ENCODE measurements around the gene LRRC70.

Gene LRRC70

GRCh38 chr5:62575066-62575465, 3.6 kb upstream of the LRRC70 start:
- no peak for DNase-seq (ENCODE audit: low read depth in 3 of 3, low spot score in 1 of 3)

DNA sequence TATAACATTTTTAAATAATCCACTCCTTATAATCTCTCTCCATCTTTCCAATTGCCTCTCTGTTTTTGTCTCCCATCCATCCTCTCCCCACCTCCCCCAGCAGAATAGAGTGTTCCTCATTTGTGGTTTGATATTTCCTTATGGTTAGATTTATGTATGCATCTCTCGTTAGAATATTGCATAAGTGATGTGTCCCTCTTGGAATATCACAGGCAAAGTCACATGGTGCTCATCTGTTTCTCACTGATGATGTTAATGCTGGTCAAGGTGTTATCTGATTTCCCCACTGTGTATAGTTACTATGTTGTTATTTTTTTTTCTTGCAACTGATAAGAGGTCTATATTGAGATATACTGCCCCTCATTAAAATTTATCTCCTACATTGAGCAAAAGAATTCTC, 3.1 kb upstream of the LRRC70 start:
- DNase-seq (ENCODE audit: low read depth in 3 of 3, low spot score in 1 of 3) = no peak

DNA sequence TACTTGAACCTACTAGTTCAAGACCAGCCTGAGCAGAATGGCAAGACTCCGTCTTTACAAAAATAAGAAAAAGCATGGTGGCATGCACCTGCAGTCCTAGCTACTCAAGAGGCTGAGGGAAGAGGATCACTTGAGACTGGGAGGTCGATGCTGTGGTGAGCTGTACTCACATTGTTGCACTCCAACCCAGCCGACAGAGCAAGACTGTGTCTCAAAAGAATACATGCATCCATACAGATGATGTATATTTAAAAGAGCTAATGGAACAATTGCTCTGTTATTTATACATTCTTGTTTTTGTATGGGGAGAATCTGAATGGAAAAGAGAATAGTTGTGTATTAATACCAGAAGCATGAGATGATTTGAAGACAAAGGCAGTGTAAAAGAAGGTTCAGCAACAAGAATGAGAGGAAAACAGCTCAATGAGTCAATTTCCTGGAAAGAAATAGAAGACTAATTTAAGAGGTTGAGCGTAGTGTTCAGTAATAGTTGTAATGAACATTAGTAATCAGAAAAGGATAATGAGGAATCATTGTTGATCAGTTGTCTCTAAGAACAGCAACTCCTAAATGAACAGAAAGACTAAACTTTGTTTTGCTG, 1.9 kb upstream of the LRRC70 start:
- DNase-seq (ENCODE audit: low read depth in 3 of 3, low spot score in 1 of 3) = no peak

DNA sequence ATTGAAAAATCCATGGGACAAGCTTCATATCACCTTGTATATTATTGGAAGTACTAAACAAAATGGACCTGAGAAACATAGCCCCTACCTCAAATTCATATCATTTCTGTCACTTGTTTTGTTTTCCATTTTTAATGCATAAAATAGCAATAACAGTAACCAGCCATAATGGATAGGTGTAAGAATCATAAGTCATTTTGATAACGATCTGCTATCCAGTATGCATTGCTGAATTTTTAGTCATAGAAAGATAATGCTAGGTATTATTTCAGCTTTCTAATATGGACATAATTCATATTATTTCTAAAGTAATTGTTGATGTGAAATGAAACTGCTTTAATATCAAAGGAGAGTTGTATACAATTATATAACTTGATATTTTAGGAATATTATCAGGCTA, 1.1 kb upstream of the LRRC70 start:
- DNase-seq (ENCODE audit: low read depth in 3 of 3, low spot score in 1 of 3) = no peak

DNA sequence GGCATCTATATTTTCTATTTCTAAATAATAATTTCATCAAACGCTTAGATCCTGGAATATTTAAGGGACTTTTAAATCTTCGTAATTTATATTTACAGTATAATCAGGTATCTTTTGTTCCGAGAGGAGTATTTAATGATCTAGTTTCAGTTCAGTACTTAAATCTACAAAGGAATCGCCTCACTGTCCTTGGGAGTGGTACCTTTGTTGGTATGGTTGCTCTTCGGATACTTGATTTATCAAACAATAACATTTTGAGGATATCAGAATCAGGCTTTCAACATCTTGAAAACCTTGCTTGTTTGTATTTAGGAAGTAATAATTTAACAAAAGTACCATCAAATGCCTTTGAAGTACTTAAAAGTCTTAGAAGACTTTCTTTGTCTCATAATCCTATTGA, 1.1 kb downstream of the LRRC70 start:
- DNase-seq (ENCODE audit: low read depth in 3 of 3, low spot score in 1 of 3) = no peak

- DNase-seq (ENCODE audit: low read depth in 3 of 3, low spot score in 1 of 3) = no peak
These were observed 3.4 kb downstream of the LRRC70 start for GRCh38 chr5:62581836-62582597.

- DNase-seq (ENCODE audit: low read depth in 3 of 3, low spot score in 1 of 3) = no peak
These were observed 5.8 kb downstream of the LRRC70 start for GRCh38 chr5:62584391-62584790.

GRCh38 chr5:62585306-62585705, 6.7 kb downstream of the LRRC70 start:
- DNase-seq (ENCODE audit: low read depth in 3 of 3, low spot score in 1 of 3) = no peak

DNA sequence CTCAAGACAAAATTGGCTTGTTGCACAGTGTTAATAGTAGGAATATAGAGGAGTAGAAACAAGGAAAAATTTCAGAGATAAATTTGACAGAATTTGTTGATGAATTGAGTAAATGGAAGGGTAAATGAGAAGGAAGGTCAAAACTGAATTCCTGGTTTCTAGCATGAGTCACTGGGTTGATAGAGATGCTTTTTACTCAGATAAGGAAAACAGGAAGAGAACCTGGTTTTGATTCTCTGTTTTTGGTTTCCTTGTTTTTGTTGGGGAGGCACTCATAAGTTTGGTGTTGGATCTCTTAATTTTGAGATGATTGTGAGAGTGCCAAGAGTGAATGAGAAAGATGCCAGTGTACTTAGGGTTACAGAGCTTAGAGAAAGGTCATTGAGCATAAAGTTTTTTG, 7.1 kb downstream of the LRRC70 start:
- no peak for DNase-seq (ENCODE audit: low read depth in 3 of 3, low spot score in 1 of 3)

DNA sequence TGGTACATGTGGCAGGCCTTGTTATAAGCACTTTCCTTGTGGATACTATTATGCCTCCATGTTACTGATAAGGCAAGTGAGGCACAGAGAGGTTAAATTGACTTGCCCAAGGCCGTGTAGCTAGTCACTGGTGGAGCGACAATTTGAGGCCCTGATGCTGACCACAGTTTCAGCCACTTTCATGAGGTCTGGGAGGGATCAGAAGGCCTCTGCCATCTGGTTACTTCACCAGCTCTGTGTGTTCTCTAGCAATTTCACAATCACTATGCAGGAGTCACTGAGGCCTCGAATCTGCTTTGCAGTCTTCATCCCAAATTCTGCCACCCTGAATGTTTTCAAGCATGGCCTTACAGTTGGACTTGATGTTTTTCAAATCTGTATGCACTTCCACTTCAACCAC, 9.1 kb downstream of the LRRC70 start:
- DNase-seq (ENCODE audit: low read depth in 3 of 3, low spot score in 1 of 3) = no peak

DNA sequence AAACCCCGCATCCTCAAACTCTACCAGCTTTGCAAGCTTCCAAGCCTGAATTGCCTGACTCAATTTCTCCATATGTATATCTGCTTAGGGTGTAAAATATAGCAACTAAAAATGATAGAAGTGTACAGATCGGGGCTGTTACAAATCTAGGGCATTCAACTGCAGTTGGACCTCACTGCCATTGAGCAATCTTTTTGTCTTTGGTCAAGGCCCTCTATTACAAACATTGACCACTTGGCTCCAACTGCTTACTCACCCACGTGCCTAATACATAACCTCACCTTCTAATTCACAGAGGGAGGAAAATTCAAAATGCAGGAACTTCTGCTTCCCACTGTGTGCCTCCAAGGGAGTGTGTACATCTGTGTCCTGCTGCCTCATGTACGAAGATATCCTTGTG, 10.0 kb downstream of the LRRC70 start:
- no peak for DNase-seq (ENCODE audit: low read depth in 3 of 3, low spot score in 1 of 3)

- DNase-seq (ENCODE audit: low read depth in 3 of 3, low spot score in 1 of 3) = no peak
These were observed 10.9 kb downstream of the LRRC70 start for GRCh38 chr5:62589504-62589903.

GRCh38 chr5:62590387-62590786, 11.8 kb downstream of the LRRC70 start:
- no peak for DNase-seq (ENCODE audit: low read depth in 3 of 3, low spot score in 1 of 3)

DNA sequence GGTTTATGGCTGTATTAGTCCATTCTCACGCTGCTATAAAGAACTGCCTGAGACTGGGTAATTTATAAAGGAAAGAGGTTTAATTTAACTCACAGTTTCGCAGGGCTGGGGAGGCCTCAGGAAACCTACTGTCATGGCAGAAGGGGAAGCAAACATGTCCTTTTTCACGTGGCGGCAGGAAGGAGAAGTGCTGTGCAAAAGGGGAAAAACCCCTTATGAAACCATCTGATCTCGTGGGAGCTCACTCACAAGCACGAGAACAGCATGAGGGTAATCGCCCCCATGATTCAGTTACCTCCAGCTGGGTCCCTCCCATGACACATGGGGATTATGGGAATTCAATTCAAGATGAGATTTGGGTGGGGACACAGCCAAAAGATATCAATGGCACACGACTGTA, 13.9 kb downstream of the LRRC70 start:
- DNase-seq (ENCODE audit: low read depth in 3 of 3, low spot score in 1 of 3) = no peak

- no peak for DNase-seq (ENCODE audit: low read depth in 3 of 3, low spot score in 1 of 3)
These were observed 14.7 kb downstream of the LRRC70 start for GRCh38 chr5:62593331-62593730.

DNA sequence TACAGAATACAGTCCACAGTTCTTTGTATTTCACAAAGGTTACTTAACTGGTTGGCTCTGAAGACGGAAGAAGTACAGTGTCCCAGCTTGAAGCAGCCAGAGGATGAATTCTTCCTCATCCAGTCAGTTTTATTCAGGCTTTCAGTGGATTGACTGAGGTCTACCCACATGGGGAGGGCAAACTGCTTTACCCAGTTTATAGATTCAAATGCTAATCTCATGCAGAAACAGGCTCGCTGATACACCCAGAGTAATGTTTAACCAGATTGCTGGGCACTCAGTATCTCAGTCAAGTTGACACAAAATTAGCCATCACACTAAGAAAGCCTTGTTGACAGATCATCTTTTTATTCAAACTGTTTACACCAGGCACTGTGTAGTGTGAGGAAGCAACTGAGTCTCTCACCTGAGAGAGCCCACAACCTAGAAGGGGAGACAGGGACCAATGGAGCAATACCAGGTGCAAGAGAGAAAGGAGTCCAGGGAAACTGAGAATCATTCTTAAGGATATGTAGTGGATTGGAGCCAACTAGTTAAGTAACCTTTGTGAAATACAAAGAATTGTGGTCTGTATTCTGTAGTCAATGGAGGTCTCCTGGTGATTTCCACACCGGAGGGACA, 15.9 kb downstream of the LRRC70 start:
- DNase-seq (ENCODE audit: low read depth in 3 of 3, low spot score in 1 of 3) = no peak

GRCh38 chr5:62596096-62596495, 17.5 kb downstream of the LRRC70 start:
- no peak for DNase-seq (ENCODE audit: low read depth in 3 of 3, low spot score in 1 of 3)

DNA sequence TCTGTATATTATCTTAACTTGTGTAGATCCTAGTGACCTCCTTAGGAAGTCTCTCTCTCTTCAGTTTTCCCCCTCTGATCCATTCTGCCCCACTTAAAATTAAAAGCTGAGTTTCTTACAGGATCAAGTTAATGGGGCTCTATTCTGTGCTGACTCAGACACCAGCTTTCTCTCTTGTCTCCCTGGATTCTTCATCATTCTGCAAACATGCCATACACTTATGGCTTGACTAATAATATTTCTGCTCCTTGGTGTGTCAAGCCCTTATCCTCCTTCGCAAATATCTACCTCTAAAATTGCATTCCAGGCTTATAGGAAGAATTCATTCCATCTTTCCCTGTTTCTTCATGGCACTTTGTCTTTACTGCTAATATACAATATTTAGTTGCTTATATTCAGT, 18.1 kb downstream of the LRRC70 start:
- DNase-seq (ENCODE audit: low read depth in 3 of 3, low spot score in 1 of 3) = no peak

DNA sequence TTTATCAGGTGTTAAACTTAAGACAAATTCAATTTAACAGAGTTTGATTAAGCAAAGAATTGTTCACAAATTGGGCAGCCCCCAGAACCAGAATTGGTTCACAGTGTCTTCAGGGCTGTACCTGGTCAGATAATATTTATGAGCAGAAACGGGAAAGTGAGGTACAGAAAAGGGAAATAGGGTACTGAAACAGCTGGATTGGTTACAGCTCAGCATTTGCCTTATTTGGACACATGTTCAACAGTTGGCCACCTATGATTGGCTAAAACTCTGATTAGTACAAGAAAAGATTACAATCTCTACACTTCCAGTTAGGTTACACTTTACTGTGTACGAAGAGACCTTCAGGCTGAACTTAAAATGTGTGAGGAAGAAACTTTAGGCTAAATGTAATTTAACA, 18.7 kb downstream of the LRRC70 start:
- DNase-seq (ENCODE audit: low read depth in 3 of 3, low spot score in 1 of 3) = no peak

DNA sequence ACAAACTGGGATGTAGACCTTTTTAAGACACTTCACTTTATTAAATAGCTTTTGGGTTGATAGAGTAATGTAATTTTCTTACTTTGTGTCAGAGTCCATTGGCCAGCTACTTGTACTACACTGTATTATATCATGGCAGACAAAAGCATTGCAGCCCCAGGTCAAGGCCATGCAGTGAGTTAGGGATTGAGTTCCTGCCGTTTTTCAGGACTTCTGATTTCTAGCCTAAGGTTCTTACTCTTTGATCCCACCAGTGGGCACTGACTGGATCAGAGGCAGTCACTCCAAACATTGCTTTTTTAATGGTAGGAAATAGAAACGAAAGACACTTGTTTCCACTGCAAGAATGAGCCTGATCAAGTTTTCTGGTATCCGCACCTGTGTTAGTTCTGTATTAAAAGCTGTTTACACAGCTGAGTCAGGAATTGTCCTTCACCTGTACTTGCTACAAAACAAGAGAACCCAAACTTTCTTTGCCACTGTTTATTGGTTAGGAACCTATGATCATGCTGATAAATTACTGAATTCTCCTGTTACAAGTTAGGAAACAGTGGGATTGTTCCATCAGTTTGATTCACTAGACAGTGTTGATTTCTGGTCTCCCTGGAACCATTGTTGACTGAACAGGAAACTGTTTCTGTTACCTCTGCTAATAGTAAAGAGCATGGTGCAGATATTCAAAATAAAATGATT, 22.1 kb downstream of the LRRC70 start:
- DNase-seq (ENCODE audit: low read depth in 3 of 3, low spot score in 1 of 3) = no peak

DNA sequence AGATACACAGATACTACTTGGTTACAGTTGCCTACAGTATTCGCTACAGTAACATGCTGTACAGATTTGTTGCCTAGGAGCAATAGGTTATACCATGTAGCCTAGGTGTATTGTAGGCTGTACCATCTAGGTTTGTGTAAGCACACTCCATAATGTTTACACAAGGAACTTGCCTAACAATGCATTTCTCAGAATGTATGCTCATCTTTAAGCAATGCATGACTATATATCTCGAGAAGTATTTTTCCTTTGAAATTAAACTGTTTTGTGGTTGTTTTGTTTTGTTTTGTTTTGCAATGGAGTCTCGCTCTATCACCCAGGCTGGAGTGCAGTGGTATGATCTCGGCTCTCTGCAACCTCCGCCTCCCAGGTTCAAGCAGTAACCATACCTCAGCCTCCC, 25.3 kb downstream of the LRRC70 start:
- no peak for DNase-seq (ENCODE audit: low read depth in 3 of 3, low spot score in 1 of 3)

DNA sequence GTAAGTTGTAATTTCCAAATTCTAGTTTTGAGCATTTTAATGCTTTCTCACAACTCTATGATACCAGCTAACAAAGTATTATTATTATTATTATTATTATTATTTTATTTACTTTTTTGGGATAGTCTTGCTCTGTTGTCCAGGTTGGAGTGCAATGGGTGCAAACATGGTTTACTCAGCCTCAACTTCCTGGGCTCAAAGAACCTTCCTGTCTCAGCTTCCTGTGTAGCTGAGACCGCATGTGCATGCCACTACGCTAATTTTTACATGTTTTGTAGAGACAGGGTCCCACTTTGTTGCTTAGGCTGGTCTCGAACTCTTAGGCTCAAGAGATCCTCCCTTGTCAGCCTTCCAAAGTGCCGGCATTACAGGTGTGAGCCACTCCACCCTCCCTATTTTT, 27.0 kb downstream of the LRRC70 start:
- DNase-seq (ENCODE audit: low read depth in 3 of 3, low spot score in 1 of 3) = no peak

Measured in stimulated activated CD4-positive, alpha-beta T cell treated with anti-CD3 and anti-CD28 coated beads, TNF-alpha, amount 100 ng/mL, for 1 hour (primary cell).